Activated naive CD4-positive, alpha-beta T cell treated with anti-CD3 and anti-CD28 coated beads, Interleukin-2, amount 50 U/mL, for 72 hours (primary cell): Measurements from ENCODE around the gene SLC22A5. TPM values are rescaled to one million over a fixed set of nuclear protein-coding genes. Genes with fewer than 3 reads are reported as not detected.
"Not testable (repeated sequence)": the region's sequence is repeated elsewhere in the genome, so short reads cannot be mapped to it uniquely, and the experiment has no call there.

Source experiments
- ATAC-seq, 2 donors: fragments of 150-1000 bp; cut with Tn5 transposase; 2 replicates each; pipeline ENCODE4 v1.10.0; 2021; ENCODE audit warnings: mild to moderate bottlenecking in 2 of 2, moderate library complexity in 2 of 2
- DNase-seq, 2 donors: peaks; one replicate each; pipeline ENCODE4 v3.0.0; 2021 to 2022; ENCODE audit warnings: low spot score in 2 of 2
- H3K27ac Mint-ChIP-seq, 2 donors: one replicate each; pipeline ENCODE4 v1.8.0; 2022; ENCODE audit warnings: mild to moderate bottlenecking in 2 of 2, mixed read lengths in 2 of 2
- H3K36me3 Mint-ChIP-seq, 2 donors: one replicate each; pipeline ENCODE4 v1.8.0; 2022; ENCODE audit warnings: mixed read lengths in 2 of 2
- H3K9me3 Mint-ChIP-seq, 2 donors: one replicate each; pipeline ENCODE4 v1.8.0; 2022; ENCODE audit warnings: mixed read lengths in 2 of 2
- total RNA-seq, 2 donors: library from RNA; stranded (reverse); gene quantifications; one replicate each; pipeline ENCODE4 v1.2.3, GENCODE V29; 2022

The SLC22A5 gene
- total RNA-seq, 2 donors from 2014 or later: 3.1 to 5.5 TPM

GRCh38 chr5:132392978-132393825, 23.7 kb downstream of the SLC22A5 start:
- Mint-ChIP-seq H3K27ac (peak overlapping the region in 1 of 2 donors; percentile 52), H3K36me3 (peaks cover 0 to 5% of the 10 kb centered on the region in 2 donors), H3K9me3 (no peaks in the 10 kb centered on the region)
- no peak for DNase-seq
- no peak for ATAC-seq

- DNase-seq (no peak), ATAC-seq (no peak)
- Mint-ChIP-seq H3K36me3 (peaks cover 0 to 5% of the 10 kb centered on the region in 2 donors), H3K9me3 (peaks cover 0 to 5% of the 10 kb centered on the region in 2 donors), H3K27ac (peak overlapping the region in 1 of 2 donors; percentile 37)
Measured at GRCh38 chr5:132394667-132395259, 25.3 kb downstream of the SLC22A5 start.

DNA sequence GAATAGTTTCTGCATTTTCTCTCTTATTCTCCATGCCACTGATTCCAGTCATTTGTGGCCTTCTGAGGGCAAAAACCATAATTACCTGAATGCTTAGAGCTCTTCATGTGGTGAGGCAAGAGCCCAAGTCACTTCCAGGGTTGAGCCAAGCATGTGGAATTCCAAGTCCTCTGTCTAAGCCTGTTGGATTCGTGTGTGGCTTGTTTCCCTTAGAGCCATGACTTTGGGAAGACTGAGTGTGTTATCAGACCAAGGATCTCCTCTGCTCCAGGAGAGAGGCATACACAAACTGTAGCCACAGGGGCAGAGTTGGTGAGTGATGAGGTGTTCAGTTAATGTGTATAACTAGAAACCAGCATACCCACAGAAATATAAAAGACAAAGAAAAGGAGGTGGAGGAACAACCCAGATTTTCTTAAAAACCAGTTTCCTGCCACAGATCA, 27.1 kb downstream of the SLC22A5 start:
- DNase-seq: no peak
- Mint-ChIP-seq H3K9me3 (peaks cover 0 to 5% of the 10 kb centered on the region in 2 donors), H3K27ac (peak overlapping the region in 1 of 2 donors; percentile 42), H3K36me3 (peaks cover 0 to 5% of the 10 kb centered on the region in 2 donors)
- peak; percentile 61 to 71 for ATAC-seq

- Mint-ChIP-seq H3K9me3 (peaks cover 0 to 5% of the 10 kb centered on the region in 2 donors), H3K27ac (peak overlapping the region; percentile 8 to 42), H3K36me3 (peaks cover 3 to 5% of the 10 kb centered on the region in 2 donors)
- DNase-seq (no peak), ATAC-seq (peak in 1 of 2 donors; percentile 35)
Measured at GRCh38 chr5:132397224-132397623, 27.7 kb downstream of the SLC22A5 start.

DNA sequence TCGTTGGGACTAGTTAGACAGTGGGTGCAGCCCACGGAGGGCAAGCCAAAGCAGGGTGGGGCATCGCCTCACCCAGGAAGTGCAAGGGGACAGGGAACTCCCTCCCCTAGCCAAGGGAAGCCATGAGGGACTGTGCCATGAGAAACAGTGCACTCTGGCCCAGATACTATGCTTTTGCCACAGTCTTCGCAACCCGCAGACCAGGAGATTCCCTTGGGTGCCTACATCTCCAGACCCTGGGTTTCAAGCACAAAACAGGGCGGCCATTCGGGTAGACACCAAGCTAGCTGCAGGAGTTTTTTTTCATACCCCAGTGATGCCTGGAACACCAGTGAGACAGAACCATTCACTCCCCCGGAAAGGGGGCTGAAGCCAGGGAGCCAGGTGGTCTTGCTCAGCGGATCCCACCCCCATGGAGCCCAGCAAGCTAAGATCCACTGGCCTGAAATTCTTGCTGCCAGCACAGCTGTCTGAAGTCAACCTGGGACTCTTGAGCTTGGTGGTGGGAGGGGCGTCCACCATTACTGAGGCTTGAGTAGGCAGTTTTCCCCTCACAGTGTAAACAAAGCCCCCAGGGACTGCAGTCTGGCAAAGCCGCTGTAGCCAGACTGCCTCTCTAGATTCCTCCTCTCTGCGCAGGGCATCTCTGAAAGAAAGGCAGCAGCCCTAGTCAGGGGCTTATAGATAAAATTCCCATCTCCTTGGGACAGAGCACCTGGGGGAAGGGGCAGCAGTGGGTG, 28.6 kb downstream of the SLC22A5 start:
- not testable (repeated sequence) for DNase-seq, H3K9me3 Mint-ChIP-seq, H3K27ac Mint-ChIP-seq, H3K36me3 Mint-ChIP-seq, ATAC-seq

GRCh38 chr5:132404041-132404440, 34.5 kb downstream of the SLC22A5 start:
- ATAC-seq, DNase-seq, H3K27ac Mint-ChIP-seq: not testable (repeated sequence)
- Mint-ChIP-seq H3K36me3 (peaks cover 0 to 24% of the 10 kb centered on the region in 2 donors), H3K9me3 (peaks cover 0 to 16% of the 10 kb centered on the region in 2 donors)

DNA sequence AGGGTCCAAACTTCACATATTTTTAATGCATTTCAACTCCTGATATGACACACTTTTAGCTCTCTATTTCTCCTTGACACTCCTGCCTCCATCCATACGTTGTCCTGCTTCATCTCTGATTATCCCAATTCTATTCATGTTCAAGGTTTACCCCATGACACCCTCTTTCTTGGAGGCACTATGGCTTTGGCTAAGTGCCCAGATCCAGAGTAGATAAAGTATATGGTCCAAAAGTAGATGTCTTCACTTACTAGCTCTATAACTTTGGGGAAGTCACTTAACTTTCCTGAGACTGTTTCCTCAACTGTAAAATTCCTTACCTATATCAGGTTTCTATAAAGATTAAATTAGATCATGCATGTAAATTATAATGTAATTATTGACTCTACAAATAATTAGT, 36.1 kb downstream of the SLC22A5 start:
- Mint-ChIP-seq H3K9me3 (peaks cover 0 to 12% of the 10 kb centered on the region in 2 donors), H3K36me3 (peaks cover 4 to 24% of the 10 kb centered on the region in 2 donors), H3K27ac (no peak overlapping the region)
- DNase-seq: no peak
- ATAC-seq: no peak

GRCh38 chr5:132406144-132406783, 36.8 kb downstream of the SLC22A5 start:
- H3K27ac Mint-ChIP-seq: peak overlapping the region in 1 of 2 donors; percentile 33

DNA sequence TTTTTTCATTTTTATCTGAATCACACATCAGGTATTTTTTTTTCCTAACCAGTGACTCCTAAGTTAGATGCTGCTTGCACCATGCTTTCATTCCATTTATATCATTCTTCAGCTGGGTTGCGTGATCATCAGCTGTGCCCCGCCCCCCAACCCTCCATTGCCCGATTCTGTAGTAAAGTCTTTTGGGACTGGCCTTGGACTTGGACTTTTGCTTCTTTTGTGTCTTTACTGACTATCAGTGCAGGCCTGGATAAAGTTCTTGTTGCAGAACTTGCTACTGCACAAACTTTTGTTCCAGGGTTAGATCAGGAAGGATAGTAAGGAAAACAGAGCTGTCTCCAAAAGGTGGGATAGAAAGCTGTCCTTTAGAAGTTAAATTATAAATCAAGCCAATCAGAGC, 38.5 kb downstream of the SLC22A5 start:
- Mint-ChIP-seq H3K36me3 (peaks cover 12 to 25% of the 10 kb centered on the region in 2 donors), H3K9me3 (peaks cover 0 to 12% of the 10 kb centered on the region in 2 donors), H3K27ac (no peak overlapping the region)
- ATAC-seq (no peak), DNase-seq (no peak)

More at GRCh38 chr5:132406144-132406783, 36.8 kb downstream of the SLC22A5 start:
- peaks cover 0 to 12% of the 10 kb centered on the region in 2 donors for H3K9me3 Mint-ChIP-seq
- H3K36me3 Mint-ChIP-seq: peaks cover 7 to 26% of the 10 kb centered on the region in 2 donors
- ATAC-seq (peak in 1 of 2 donors; percentile 33), DNase-seq (no peak)

DNA sequence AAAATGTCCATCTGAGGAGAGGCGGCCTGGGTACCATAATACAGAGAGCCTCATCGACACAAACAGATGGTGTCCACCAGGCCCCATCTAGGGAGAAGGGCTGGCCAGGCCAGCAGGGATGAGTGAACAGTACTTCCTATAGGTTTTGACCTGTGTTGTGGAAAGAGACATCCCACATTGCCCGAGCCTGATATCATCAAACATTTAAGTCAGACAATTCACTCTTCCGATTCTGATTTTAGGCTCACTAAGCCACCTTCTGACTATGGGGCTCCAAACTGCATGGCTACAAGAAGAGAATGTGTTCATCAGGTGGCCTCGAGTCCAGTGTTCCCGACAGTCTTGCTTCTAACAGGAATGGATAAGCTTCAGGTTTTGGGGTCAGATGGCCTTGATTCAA, 38.9 kb downstream of the SLC22A5 start:
- no peak for ATAC-seq
- DNase-seq: no peak
- H3K27ac Mint-ChIP-seq: no peak overlapping the region
- peaks cover 12 to 25% of the 10 kb centered on the region in 2 donors for H3K36me3 Mint-ChIP-seq
- peaks cover 0 to 10% of the 10 kb centered on the region in 2 donors for H3K9me3 Mint-ChIP-seq

DNA sequence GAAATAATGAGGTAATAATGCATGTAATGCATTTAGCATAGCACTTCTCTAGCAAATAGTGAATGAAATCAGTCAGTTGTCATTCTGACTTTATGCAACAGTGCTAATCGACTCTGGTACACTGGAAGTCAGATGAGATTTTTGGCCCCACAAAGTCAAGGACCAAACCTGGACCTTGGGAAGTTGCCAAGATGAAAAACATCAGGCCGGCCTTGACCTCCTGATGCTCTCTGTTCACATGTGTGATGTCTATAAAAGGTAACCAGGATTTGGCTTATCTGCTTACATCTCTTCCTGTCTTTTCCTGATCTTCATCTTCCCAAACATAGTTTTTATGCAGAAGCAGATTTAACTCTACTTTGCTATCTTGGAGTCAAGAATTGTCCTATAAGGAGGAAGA, 39.5 kb downstream of the SLC22A5 start:
- peak overlapping the region; percentile 10 to 99 for H3K27ac Mint-ChIP-seq
- peaks cover 12 to 25% of the 10 kb centered on the region in 2 donors for H3K36me3 Mint-ChIP-seq
- peaks cover 0 to 7% of the 10 kb centered on the region in 2 donors for H3K9me3 Mint-ChIP-seq
- no peak for DNase-seq
- ATAC-seq: no peak

DNA sequence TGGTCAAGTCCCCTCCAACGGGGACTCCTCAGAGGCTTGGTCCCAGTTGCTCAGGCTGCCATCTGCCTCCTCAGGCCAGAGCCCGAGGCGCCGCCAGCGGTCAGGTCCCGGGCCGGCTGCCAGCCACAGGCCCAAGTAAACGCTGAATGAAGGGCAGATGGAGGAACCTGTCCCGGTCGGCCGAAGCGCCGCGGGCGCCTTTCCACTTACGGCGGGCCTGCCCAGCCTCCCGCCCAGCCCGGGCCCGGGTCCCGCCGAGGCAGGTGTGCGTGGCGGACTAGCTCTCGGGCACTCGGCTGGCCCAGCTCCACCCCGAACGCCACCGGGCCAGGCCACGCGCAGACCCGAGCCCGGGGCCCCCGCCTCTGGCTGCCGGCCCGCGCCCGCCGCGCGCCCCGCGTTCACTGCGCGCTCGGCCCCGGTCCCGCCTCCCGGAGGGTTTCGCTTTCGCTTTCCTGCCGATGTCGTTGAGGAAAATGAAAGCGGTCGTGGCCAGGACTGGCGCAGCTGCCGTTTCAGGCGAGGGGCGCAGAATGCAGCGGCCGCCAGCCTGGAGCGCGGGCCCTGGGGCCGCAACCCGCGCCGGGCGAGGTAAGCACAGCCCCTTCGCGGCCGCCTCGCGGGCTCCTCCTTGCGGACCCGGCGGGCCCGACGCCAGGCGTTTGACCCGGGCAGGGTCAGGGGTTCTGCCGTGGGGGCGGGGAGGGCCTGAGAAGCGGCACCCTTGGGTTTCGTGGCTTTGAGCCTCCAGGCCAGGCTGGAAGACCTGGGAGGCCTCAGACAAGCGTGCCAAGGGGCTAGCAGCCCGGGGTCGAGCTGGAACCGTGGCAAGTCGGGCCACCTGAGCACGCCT, 41.2 kb downstream of the SLC22A5 start:
- Mint-ChIP-seq H3K9me3 (peaks cover 0 to 7% of the 10 kb centered on the region in 2 donors), H3K36me3 (peaks cover 16 to 32% of the 10 kb centered on the region in 2 donors), H3K27ac (peak overlapping the region; percentile 99)
- peak; percentile 86 for DNase-seq
- peak; percentile 77 to 89 for ATAC-seq

GRCh38 chr5:132411304-132412013, 41.9 kb downstream of the SLC22A5 start:
- peaks cover 16 to 32% of the 10 kb centered on the region in 2 donors for H3K36me3 Mint-ChIP-seq
- ATAC-seq: peak; percentile 49 to 65
- peaks cover 0 to 7% of the 10 kb centered on the region in 2 donors for H3K9me3 Mint-ChIP-seq
- peak; percentile 29 to 67 for DNase-seq
- H3K27ac Mint-ChIP-seq: peak overlapping the region; percentile 99

- DNase-seq (no peak), ATAC-seq (no peak)
- Mint-ChIP-seq H3K27ac (peak overlapping the region; percentile 99), H3K9me3 (no peaks in the 10 kb centered on the region), H3K36me3 (peaks cover 16 to 31% of the 10 kb centered on the region in 2 donors)
Measured at GRCh38 chr5:132413567-132413966, 44.1 kb downstream of the SLC22A5 start.
